Muscle of leg (tissue), 11 donors: ENCODE results near the gene IL32. TPM values are rescaled to one million over a fixed set of nuclear protein-coding genes. Genes with fewer than 3 reads are reported as not detected.
A peak's percentile ranks its signal among the peaks of the same experiment; 100 is the strongest.

Source experiments
- DNase-seq: peaks from one replicate; pipeline ENCODE4 v3.0.0; 2013
- H3K27ac ChIP-seq: one replicate; pipeline ENCODE4 v1.5.1; 2013; ENCODE audit warnings: mild to moderate bottlenecking, low read length, control low read depth
- H3K27me3 ChIP-seq: one replicate; pipeline ENCODE4 v1.6.1; 2013; ENCODE audit warnings: low read length; ENCODE audit not compliant: control insufficient read depth, insufficient read depth
- H3K36me3 ChIP-seq: one replicate; pipeline ENCODE4 v1.6.1; 2013; ENCODE audit warnings: low read length; ENCODE audit not compliant: control insufficient read depth, insufficient read depth
- H3K4me1 ChIP-seq: one replicate; pipeline ENCODE4 v1.6.1; 2013; ENCODE audit warnings: low read length; ENCODE audit not compliant: control insufficient read depth, insufficient read depth
- H3K4me3 ChIP-seq: one replicate; pipeline ENCODE4 v1.5.1; 2013; ENCODE audit warnings: low read length, control low read depth
- H3K9me3 ChIP-seq: replicated peaks from 2 replicates; pipeline ENCODE4 v1.6.1; 2013; ENCODE audit warnings: low read depth, low read length; ENCODE audit not compliant: control insufficient read depth
- WGBS: methylation state at CpG from one replicate; pipeline ENCODE4 v1.1.5; 2013; ENCODE audit warnings: missing lambda C conversion rate; ENCODE audit not compliant: insufficient coverage; 5-methylcytosine and 5-hydroxymethylcytosine counted together
- polyA plus RNA-seq, 8 donors: library from polyadenylated mRNA; unstranded; fragments of 120-200 nt; gene quantifications; one replicate each; pipeline versions ENCODE4 v1.2.1 to v1.2.3, GENCODE V29; 2013; ENCODE audit warnings: inconsistent platforms in 1 of 8, low replicate concordance in 1 of 8; ENCODE audit not compliant: insufficient read length in 8 of 8, insufficient read depth in 1 of 8
- total RNA-seq: library from RNA; stranded (reverse); fragments of 120-200 nt; gene quantifications from one replicate; pipeline ENCODE4 v1.2.4, GENCODE V29; 2013

IL32 gene
- total and polyA plus RNA-seq, 9 donors: 28.9 to 166 (median 116) TPM

DNA sequence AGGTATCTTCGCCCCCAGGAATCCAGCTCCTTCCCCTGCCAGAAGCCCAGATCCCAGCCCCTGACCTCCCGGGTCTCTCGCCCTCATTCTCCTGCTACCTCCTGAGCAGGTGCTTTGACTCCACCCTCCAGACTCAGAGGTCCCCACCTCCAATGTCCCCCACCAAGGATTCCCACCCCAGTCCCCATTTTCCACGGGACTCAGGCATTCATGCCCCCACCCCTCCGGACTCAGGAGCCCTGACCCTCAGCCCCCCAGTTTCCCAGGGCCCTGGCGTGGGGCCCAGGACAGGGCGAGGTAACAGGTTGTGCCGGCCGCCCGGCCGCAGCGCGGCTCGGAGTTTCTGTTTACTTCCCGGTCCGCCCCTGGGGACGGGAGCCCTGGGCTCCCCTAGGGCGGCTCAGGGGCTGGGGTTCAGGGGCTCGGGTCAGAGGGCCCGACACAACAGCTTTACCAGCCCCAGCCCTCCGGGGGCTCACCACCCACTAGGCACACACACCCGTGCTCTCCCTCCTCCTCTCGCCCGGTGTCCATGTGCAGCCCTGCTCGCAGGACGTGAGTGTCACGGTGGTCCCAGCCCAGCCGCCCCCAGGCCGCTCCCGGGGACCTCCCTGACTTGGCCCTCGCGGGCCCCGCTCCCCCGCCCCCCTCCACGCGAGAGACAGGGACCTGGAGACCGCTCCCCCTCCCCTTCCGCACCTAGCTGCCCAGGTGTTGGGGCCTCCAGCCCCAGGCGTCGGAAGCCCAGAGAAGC is 29.3 kb upstream of the IL32 start:
- peaks cover 4% of the 10 kb centered on the region for H3K4me1 ChIP-seq
- H3K27me3 ChIP-seq: peaks cover 90% of the 10 kb centered on the region
- no peak for DNase-seq
- no peaks in the 10 kb centered on the region for H3K9me3 ChIP-seq
- H3K4me3 ChIP-seq: no peak overlapping the region
- no peaks in the 10 kb centered on the region for H3K36me3 ChIP-seq
- 2% methylated on average over 40 of the region's 40 CpGs for WGBS
- no peak overlapping the region for H3K27ac ChIP-seq

GRCh38 chr16:3036726-3037315 is 28.6 kb upstream of the IL32 start, which contains the start of gene BICDL2:
Gene BICDL2, minus strand, starts transcription at chr16:3036944. Its CDS starts 1,448 bp downstream, at chr16:3035496.
- WGBS: 3% methylated on average over 34 of the region's 44 CpGs
- no peak within 1 kb of the TSS for H3K4me3 ChIP-seq
- H3K27ac ChIP-seq: no peak within 1 kb of the TSS
- no peaks in the 10 kb centered on the region for H3K36me3 ChIP-seq
- H3K9me3 ChIP-seq: no peaks in the 10 kb centered on the region
- no peak for DNase-seq
- peaks cover 90% of the 10 kb centered on the region for H3K27me3 ChIP-seq
- no peaks in the 10 kb centered on the region for H3K4me1 ChIP-seq

DNA sequence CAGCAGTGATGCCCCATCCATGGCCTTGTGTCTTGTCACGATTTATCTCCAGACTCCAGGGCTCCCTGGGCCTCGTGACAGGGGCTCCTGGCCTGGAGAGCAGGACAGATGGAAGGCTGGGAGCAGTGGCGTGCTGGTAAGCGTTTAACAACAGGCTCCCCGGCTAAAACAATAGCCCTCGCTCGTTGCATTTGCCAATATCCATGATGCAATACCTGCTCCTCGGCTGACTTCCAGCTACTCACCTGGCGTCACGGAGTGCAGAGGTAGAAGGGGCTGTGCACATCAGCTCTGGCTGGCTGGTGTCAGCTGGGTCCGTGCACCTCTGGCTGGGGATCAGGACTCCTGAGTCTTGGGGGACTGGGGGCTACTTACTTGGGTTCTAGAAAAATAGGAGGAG is 27.2 kb upstream of the IL32 start:
- H3K27ac ChIP-seq: no peak overlapping the region
- H3K4me1 ChIP-seq: no peaks in the 10 kb centered on the region
- no peak for DNase-seq
- 25% methylated on average over 9 of the region's 11 CpGs for WGBS
- no peaks in the 10 kb centered on the region for H3K36me3 ChIP-seq
- no peak overlapping the region for H3K4me3 ChIP-seq
- H3K27me3 ChIP-seq: peaks cover 89% of the 10 kb centered on the region
- no peaks in the 10 kb centered on the region for H3K9me3 ChIP-seq

GRCh38 chr16:3038896-3039295 is 26.5 kb upstream of the IL32 start:
- no peak overlapping the region for H3K27ac ChIP-seq
- H3K36me3 ChIP-seq: no peaks in the 10 kb centered on the region
- no peaks in the 10 kb centered on the region for H3K9me3 ChIP-seq
- H3K27me3 ChIP-seq: peaks cover 89% of the 10 kb centered on the region
- WGBS: 65% methylated on average over 2 of the region's 5 CpGs
- no peak overlapping the region for H3K4me3 ChIP-seq
- no peaks in the 10 kb centered on the region for H3K4me1 ChIP-seq
- DNase-seq: no peak

GRCh38 chr16:3042376-3042775 is 23.1 kb upstream of the IL32 start:
- no peak for DNase-seq
- H3K27me3 ChIP-seq: peaks cover 88% of the 10 kb centered on the region
- no CpG with 5 or more reads among the region's 3 CpGs for WGBS
- H3K36me3 ChIP-seq: no peaks in the 10 kb centered on the region
- H3K4me3 ChIP-seq: no peak overlapping the region
- no peak overlapping the region for H3K27ac ChIP-seq
- no peaks in the 10 kb centered on the region for H3K9me3 ChIP-seq
- H3K4me1 ChIP-seq: peaks cover 14% of the 10 kb centered on the region

DNA sequence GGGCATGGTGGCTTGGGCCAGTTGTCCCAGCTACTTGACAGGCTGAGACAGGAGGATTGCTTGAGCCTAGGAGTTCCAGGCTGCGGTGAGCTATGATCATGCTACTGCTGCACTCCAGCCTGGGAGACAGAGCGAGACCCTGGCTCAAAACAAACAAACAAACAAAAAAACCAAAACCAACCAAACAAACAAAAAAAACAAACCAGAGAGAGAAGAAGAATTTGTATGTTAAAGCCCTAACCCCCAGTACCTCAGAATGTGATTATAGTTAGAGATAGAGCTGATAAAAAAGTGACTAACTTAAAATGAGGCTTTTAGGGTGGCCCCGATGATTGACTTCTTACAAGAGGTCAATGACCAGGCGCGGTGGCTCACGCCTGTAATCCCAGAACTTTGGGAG is 20.7 kb upstream of the IL32 start:
- WGBS: 91% methylated on average over 4 of the region's 6 CpGs
- Histone ChIP-seq H3K27ac (no peak overlapping the region), H3K27me3 (peaks cover 88% of the 10 kb centered on the region), H3K9me3 (no peaks in the 10 kb centered on the region), H3K4me1 (peaks cover 14% of the 10 kb centered on the region), H3K36me3 (no peaks in the 10 kb centered on the region), H3K4me3 (no peak overlapping the region)
- no peak for DNase-seq

- Histone ChIP-seq H3K27me3 (peaks cover 94% of the 10 kb centered on the region), H3K9me3 (no peaks in the 10 kb centered on the region), H3K4me1 (peaks cover 14% of the 10 kb centered on the region), H3K27ac (no peak within 1 kb of the TSS), H3K4me3 (peak within 1 kb of the TSS; percentile 43), H3K36me3 (no peaks in the 10 kb centered on the region)
- peak; percentile 55 for DNase-seq
- under 1% methylated on average over 76 of the region's 86 CpGs for WGBS
These were observed 19.4 kb upstream of the IL32 start, which contains the start of gene MMP25 for GRCh38 chr16:3045758-3046640. Gene MMP25, plus strand, starts transcription at chr16:3046561. Its CDS starts 357 bp downstream, at chr16:3046918.

DNA sequence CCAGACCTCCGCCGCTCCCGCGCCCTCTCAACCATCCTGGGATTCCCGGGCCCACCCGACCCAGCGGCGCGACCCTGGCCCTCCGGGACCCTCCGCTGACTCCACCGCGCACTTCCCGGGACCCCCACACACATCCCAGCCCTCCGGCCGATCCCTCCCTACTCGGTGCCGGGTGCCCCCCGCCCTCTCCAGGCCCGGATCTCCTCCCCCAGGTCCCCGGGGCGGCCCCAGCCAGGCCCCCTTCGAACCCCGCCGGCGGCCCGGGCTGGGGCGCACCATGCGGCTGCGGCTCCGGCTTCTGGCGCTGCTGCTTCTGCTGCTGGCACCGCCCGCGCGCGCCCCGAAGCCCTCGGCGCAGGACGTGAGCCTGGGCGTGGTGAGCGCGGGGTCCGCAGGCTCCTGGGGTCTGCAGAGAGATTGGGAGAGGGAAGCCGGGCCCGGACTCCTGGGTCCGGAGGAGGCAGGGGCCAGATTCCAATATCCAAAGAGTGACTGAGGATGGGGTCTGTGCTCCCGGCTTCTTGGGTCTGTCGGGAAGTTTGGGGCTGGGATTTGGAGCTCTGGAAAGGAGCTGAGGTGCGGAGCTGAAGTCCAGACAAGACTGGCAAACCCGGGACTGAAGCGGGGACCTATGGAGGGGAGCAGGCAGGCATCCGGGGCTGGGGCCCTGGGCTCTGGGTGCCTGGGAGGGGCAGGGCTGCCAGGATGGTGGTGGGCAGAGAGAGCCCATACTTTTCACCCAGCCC is 18.6 kb upstream of the IL32 start:
- peak overlapping the region; percentile 43 for H3K4me3 ChIP-seq
- no peaks in the 10 kb centered on the region for H3K36me3 ChIP-seq
- no peak overlapping the region for H3K27ac ChIP-seq
- no peaks in the 10 kb centered on the region for H3K9me3 ChIP-seq
- peaks cover 90% of the 10 kb centered on the region for H3K27me3 ChIP-seq
- peaks cover 14% of the 10 kb centered on the region for H3K4me1 ChIP-seq
- no peak for DNase-seq
- WGBS: 2% methylated on average over 43 of the region's 54 CpGs

DNA sequence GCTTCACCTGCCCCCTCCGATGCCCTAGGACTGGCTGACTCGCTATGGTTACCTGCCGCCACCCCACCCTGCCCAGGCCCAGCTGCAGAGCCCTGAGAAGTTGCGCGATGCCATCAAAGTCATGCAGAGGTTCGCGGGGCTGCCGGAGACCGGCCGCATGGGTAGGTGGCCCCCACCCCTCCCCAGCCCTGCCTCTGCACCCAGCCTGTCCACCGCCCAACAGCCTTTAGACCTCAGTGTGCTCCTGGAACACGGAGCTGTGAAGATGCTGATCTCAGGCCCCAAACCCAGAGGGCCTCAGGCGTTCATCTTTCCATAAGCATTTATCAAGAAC is 18.1 kb upstream of the IL32 start:
- H3K4me1 ChIP-seq: peaks cover 14% of the 10 kb centered on the region
- H3K36me3 ChIP-seq: no peaks in the 10 kb centered on the region
- 8% methylated on average over 13 of the region's 13 CpGs for WGBS
- H3K27me3 ChIP-seq: peaks cover 85% of the 10 kb centered on the region
- H3K4me3 ChIP-seq: no peak overlapping the region
- no peak for DNase-seq
- H3K9me3 ChIP-seq: no peaks in the 10 kb centered on the region
- H3K27ac ChIP-seq: no peak overlapping the region
